Panc1 (cell line): ENCODE data around the gene PTTG2.

Experiments
- SIN3A ChIP-seq: IDR thresholded peaks from 2 replicates; pipeline ENCODE4 v1.6.1; 2012; ENCODE audit warnings: low read depth, mild to moderate bottlenecking, low read length, moderate library complexity, borderline replicate concordance; ENCODE audit not compliant: insufficient read depth
- TF ChIP-seq, protein P1 (sequence below): fragments of 450-650 bp; IDR thresholded peaks from 2 replicates; pipeline ENCODE4 v1.5.1; 2017; ENCODE audit warnings: mild to moderate bottlenecking
- TF ChIP-seq, protein P2 (sequence below), 2 experiments: IDR thresholded peaks; 2 replicates each; pipeline ENCODE4 v1.6.1; 2011 to 2012; ENCODE audit warnings: low read depth in 2 of 2, control low read depth in 1 of 2, low read length in 1 of 2, mild to moderate bottlenecking in 1 of 2, moderate library complexity in 1 of 2; ENCODE audit not compliant: insufficient read depth in 1 of 2

DNA sequence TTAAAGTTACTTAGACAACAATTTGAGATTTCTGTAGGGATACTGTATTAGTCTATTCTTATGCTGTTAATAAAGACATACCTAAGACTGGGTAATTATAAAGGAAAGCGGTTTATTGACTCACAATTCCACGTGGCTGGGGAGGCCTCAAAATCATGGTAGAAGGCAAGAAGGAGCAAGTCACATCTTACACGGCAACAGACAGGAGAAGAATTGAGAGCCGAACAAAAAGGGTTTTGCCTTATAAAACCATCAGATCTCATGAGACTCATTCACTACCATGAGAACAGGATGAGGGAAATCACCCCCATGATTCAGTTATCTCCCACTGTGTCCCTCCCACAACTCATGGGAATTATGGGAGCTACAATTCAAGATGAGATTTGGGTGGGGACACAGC is 11.0 kb downstream of the PTTG2 start:
- TF ChIP-seq, protein P1, sequence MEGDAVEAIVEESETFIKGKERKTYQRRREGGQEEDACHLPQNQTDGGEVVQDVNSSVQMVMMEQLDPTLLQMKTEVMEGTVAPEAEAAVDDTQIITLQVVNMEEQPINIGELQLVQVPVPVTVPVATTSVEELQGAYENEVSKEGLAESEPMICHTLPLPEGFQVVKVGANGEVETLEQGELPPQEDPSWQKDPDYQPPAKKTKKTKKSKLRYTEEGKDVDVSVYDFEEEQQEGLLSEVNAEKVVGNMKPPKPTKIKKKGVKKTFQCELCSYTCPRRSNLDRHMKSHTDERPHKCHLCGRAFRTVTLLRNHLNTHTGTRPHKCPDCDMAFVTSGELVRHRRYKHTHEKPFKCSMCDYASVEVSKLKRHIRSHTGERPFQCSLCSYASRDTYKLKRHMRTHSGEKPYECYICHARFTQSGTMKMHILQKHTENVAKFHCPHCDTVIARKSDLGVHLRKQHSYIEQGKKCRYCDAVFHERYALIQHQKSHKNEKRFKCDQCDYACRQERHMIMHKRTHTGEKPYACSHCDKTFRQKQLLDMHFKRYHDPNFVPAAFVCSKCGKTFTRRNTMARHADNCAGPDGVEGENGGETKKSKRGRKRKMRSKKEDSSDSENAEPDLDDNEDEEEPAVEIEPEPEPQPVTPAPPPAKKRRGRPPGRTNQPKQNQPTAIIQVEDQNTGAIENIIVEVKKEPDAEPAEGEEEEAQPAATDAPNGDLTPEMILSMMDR = no peak
- TF ChIP-seq, protein P2, sequence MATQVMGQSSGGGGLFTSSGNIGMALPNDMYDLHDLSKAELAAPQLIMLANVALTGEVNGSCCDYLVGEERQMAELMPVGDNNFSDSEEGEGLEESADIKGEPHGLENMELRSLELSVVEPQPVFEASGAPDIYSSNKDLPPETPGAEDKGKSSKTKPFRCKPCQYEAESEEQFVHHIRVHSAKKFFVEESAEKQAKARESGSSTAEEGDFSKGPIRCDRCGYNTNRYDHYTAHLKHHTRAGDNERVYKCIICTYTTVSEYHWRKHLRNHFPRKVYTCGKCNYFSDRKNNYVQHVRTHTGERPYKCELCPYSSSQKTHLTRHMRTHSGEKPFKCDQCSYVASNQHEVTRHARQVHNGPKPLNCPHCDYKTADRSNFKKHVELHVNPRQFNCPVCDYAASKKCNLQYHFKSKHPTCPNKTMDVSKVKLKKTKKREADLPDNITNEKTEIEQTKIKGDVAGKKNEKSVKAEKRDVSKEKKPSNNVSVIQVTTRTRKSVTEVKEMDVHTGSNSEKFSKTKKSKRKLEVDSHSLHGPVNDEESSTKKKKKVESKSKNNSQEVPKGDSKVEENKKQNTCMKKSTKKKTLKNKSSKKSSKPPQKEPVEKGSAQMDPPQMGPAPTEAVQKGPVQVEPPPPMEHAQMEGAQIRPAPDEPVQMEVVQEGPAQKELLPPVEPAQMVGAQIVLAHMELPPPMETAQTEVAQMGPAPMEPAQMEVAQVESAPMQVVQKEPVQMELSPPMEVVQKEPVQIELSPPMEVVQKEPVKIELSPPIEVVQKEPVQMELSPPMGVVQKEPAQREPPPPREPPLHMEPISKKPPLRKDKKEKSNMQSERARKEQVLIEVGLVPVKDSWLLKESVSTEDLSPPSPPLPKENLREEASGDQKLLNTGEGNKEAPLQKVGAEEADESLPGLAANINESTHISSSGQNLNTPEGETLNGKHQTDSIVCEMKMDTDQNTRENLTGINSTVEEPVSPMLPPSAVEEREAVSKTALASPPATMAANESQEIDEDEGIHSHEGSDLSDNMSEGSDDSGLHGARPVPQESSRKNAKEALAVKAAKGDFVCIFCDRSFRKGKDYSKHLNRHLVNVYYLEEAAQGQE (IDR thresholded peaks at IDR 0.05; ENCODE audit: insufficient read depth in 1 of 2, low read depth in 2 of 2, low read length in 1 of 2) = no peak
- no peak for TF ChIP-seq SIN3A
